ENCODE measurements around the gene B4GALT4.
"Not testable (repeated sequence)": the region's sequence is repeated elsewhere in the genome, so short reads cannot be mapped to it uniquely, and the experiment has no call there.

Gene B4GALT4

GRCh38 chr3:119195911-119196310 lies 44.8 kb downstream of the B4GALT4 start:
- DNase-seq (ENCODE audit: low read depth), result no peak

DNA sequence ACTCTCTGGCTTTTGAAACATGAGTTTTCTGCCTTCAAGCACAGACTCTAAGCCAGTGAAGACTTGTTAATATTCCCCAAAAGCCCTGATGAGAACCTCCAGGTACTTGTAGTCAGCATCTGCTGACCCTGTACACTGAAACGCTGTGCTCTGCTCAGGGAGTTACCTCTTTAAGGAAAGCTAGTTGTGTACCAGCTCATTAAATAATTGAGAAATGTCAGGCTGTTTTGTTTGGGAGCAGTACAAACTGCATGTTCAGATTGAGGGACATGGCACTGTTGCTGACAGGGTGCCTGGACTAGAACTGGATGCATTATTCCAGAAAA lies 45.6 kb downstream of the B4GALT4 start:
- no peak for DNase-seq (ENCODE audit: low read depth)

DNA sequence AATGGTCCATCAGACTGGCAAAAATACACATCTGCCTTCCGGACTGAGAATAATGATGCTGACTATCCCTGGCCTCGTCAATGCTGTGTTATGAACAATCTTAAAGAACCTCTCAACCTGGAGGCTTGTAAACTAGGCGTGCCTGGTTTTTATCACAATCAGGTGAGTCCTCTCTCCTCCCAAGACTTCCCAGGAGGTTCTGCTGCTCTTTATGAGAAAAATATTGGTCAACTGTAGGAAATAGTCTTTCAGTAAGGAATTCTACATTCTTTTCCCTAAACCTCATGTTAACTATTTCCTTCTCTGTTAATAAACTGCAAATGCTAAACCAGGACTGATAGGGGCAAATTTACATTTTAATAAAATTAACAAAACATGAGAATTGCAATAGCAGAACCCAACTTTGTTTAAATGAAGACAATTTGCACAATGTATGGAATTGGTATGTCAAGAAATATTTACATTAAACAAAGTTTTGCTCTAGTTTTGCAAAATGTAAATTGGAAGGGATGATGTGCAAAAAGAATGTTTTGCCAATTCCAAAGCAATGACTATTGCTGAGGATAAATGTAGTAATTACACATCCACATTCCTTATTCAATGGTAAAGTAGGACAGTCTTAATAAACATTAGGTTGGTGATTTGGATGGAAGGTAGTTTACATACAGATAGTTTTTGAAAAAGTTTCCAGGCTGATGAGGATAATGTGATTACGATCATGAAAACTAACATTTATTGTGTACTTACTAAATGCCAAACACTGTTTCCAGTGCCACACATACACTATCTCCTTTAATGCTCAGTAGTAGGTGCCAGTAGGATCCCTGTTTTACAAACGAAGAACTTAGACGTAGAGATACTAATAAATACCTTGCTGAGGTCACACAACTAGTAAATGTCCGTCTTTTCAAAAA lies 46.2 kb downstream of the B4GALT4 start:
- DNase-seq (ENCODE audit: low read depth), result no peak

DNA sequence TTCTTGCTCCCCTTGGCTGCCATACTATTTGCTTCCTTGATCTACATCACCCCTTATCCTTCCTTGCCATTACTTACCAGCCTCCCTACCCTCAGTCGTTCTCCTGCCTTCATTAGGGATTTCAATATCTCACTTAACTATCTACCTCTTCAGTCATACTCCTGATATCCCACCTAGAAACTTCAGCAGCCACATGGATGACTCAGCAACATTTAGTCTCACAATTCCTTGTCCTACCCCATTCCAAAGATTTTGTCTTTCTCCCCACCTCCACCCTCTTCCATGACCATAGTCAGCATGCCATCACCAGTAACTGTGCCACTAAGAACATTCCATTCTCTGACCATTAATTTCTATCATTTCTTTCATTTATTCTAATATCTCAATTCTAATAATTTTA lies 48.9 kb downstream of the B4GALT4 start:
- no peak for DNase-seq (ENCODE audit: low read depth)

GRCh38 chr3:119187266-119187665 lies 53.4 kb downstream of the B4GALT4 start:
- no peak for DNase-seq (ENCODE audit: low read depth)

DNA sequence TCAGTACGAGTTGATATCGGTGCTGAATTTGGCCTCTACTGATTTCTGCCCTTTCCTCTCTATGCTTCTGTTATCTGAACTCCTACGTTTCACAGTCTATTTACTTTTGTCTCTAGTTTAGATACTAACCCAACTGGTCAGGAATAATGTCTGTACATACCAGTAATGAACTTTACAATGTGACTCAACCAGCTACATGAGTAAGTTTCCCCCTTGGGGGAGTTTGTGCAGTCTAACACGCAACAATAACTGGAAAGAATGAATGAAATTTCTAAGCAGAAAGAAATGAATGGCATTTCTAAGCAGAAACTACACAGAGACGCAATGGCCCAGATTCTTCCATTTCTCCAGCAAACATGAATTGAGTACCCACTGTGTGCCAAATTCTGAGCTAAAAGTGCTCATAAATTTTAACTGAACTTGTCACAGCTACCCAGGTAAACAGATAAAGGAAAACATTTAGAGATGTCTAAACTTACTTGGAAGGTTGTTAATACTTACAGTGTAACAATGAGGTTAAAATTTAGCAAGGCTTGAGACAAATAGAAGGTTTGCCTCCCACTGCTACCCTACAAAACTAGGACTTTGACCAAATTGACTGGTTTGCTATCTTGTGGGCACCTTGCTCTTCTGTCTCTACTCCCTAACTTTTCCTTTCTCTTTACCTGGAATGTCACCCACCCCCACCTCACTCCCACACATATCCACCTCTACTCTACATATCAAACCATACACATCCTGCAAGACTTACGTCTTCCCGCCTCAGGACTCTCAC lies 55.7 kb downstream of the B4GALT4 start:
- no peak for DNase-seq (ENCODE audit: low read depth)

- no peak for DNase-seq (ENCODE audit: low read depth)
These were observed 56.6 kb downstream of the B4GALT4 start for GRCh38 chr3:119184111-119184510.

GRCh38 chr3:119181765-119182164 lies 58.9 kb downstream of the B4GALT4 start:
- DNase-seq (ENCODE audit: low read depth), result no peak

GRCh38 chr3:119177321-119177720 lies 63.4 kb downstream of the B4GALT4 start:
- no peak for DNase-seq (ENCODE audit: low read depth)

DNA sequence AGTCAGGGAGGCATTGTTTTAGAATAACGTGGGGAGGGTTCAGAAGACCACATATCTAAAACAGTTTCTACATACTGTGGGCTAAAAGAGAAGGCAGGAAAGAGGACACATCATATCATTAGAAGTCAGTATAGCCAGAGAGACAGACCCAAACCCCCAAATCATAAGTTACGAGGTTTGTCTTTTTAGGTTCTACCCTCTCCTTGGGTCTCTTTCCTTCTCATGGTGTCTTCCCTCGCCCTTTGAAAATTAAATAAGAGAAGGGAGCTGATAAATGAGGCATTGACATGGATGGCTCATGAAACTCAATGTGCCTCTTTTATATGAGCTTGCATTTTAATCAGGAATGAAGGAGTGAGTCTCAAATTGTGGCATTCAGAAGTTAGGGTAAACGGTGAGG lies 63.9 kb downstream of the B4GALT4 start:
- no peak for DNase-seq (ENCODE audit: low read depth)

DNA sequence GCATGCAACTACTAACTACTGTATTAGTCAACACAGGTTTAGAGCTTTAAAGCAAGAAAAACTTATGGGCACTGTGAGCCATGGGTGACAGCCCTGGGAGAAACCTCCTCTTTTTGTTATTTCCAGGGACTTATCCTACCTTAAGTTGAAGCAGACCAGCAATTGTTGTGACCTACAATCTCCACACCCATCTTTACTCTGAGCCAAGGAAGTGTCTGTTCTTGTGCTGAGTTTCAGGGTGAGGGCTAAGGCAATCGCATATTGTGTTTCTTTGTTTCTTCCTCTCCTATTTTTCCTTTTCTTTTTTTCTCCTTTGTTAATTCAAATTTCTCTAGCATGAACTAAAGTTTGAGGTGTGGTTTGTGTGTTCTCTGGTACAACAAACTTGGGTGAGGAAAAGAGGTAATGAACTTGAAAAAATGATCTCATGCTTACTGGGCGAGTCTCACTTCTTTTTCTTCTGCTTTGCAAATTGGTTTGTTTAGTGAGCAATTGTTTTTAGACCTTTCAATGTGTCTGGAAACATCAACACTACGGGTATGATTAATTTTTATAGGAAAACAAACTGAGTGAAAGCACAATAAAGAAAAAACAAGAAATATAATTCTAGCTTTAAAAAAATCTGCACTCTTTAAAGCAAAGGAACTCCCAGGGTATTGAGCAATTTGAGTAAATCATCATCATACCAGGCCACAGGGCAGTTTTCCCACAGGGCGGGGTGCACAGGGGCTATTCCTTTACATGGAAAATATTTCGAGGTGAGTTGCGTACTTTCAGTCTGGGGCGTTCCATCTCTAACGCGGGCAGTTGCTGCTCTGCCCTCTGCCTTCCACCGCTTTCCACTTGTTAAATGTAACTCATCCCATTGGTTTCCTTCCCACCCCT lies 64.6 kb downstream of the B4GALT4 start:
- DNase-seq (ENCODE audit: low read depth), result no peak

GRCh38 chr3:119173325-119173724 lies 67.4 kb downstream of the B4GALT4 start, which contains the start of gene UPK1B:
TSS of gene UPK1B (plus strand) at chr3:119173598. CDS start at chr3:119186742, 13,144 bp downstream.
- no peak for DNase-seq (ENCODE audit: low read depth)

GRCh38 chr3:119170821-119171220 lies 69.9 kb downstream of the B4GALT4 start:
- DNase-seq (ENCODE audit: low read depth), result no peak

DNA sequence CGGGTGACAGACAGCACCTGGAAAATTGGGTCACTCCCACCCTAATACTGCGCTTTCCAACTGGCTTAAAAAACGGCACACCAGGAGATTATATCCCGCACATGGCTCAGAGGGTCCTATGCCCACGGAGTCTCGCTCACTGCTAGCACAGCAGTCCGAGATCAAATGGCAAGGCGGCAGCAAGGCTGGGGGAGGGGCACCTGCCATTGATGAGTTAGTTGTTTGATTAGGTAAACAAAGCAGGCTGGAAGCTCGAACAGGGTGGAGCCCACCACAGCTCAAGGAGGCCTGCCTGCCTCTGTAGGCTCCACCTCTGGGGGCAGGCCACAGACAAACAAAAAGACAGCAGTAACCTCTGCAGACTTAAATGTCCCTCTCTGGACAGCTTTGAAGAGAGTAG lies 75.9 kb downstream of the B4GALT4 start:
- DNase-seq (ENCODE audit: low read depth), result not testable (repeated sequence)
